ENCODE data around the gene CTH.

CTH gene

GRCh38 chr1:70487459-70487815 is 76.4 kb downstream of the CTH start:
- Histone ChIP-seq H3K9ac (ENCODE audit: insufficient read length, low read depth) (no peak overlapping the region), H3K27me3 (ENCODE audit: insufficient read depth, insufficient read length) (no peaks in the 10 kb centered on the region), H3K4me3 (ENCODE audit: insufficient read length, low read depth) (no peak overlapping the region), H3K4me1 (ENCODE audit: insufficient read depth, insufficient read length) (peaks cover 5% of the 10 kb centered on the region), H3K9me3 (ENCODE audit: insufficient read depth, low read length) (no peaks in the 10 kb centered on the region), H3K36me3 (ENCODE audit: insufficient read depth, insufficient read length, low read length) (no peaks in the 10 kb centered on the region)
- TF ChIP-seq YY1 (IDR thresholded peaks at IDR 0.05; ENCODE audit: insufficient read depth, insufficient read length) (no peak), ZNF274 (IDR thresholded peaks at IDR 0.05; ENCODE audit: low read depth, low read length) (no peak), SUZ12 (IDR thresholded peaks at IDR 0.05; ENCODE audit: extremely low read depth, insufficient read depth, insufficient read length) (no peak)
- DNase-seq (ENCODE audit: low read depth, low spot score) = no peak

GRCh38 chr1:70487910-70488665 is 77.0 kb downstream of the CTH start:
- Histone ChIP-seq H3K4me3 (ENCODE audit: insufficient read length, low read depth) (no peak overlapping the region), H3K9me3 (ENCODE audit: insufficient read depth, low read length) (no peaks in the 10 kb centered on the region), H3K9ac (ENCODE audit: insufficient read length, low read depth) (no peak overlapping the region), H3K27me3 (ENCODE audit: insufficient read depth, insufficient read length) (no peaks in the 10 kb centered on the region), H3K4me1 (ENCODE audit: insufficient read depth, insufficient read length) (peaks cover 5% of the 10 kb centered on the region), H3K36me3 (ENCODE audit: insufficient read depth, insufficient read length, low read length) (no peaks in the 10 kb centered on the region)
- no peak for TF ChIP-seq YY1 (IDR thresholded peaks at IDR 0.05; ENCODE audit: insufficient read depth, insufficient read length)
- no peak for TF ChIP-seq SUZ12 (IDR thresholded peaks at IDR 0.05; ENCODE audit: extremely low read depth, insufficient read depth, insufficient read length)
- no peak for TF ChIP-seq ZNF274 (IDR thresholded peaks at IDR 0.05; ENCODE audit: low read depth, low read length)
- peak; percentile 74 for DNase-seq (ENCODE audit: low read depth, low spot score)
